ENCODE results near the gene SLC30A4. TPM values are rescaled to one million over a fixed set of nuclear protein-coding genes. Genes with fewer than 3 reads are reported as not detected.

Gene SLC30A4
- total and polyA plus RNA-seq, 8 donors = 0.76 to 12.9 (median 2.4) TPM

GRCh38 chr15:45441036-45441435, 81.5 kb downstream of the SLC30A4 start:
- no peaks in the 10 kb centered on the region for H3K36me3 ChIP-seq

DNA sequence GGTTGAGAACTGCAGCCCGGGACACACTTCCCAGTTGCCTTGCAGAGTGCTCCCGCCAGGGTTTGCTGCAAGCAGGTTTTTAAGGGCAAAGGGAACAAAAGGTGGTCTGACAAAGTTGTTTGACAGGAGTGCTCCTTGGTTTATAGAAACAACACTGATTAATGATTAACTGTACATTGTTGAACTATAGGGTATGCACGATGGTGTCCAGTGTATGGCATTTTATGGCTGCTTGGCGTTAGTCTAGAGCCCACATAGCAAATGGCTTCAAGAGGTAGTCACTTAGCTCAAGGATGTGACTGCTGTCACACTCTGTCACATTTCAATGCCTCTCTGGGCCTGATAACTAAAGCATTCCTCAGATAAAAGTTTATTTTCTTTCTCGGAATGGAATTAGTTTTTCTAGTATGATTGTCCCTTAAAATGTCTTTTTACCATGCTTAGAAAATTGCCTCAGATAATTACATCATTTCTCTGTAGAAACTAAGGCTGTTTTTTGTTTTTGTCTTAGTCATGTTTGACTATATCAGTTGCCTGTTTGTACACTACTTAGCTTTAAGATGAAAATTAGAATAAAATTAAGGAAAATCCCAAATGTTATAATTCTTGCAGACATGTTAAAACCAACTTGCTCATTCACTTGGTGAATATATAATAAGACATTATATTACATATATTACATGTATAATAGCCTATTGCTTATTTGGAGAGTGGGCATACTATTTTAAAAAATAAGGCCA, 82.9 kb downstream of the SLC30A4 start:
- peak in 1 of 2 donors; percentile 73 for DNase-seq
- no peak overlapping the region for H3K4me3 ChIP-seq
- H3K4me1 ChIP-seq = peaks cover 1 to 24% (median 15%) of the 10 kb centered on the region in 4 donors
- TF ChIP-seq POLR2A (IDR thresholded peaks at IDR 0.05) (no peak), POLR2AphosphoS5 (IDR thresholded peaks at IDR 0.05) (no peak)
- WGBS, 5 donors = 25 to 53% (median 34%) methylated on average over 5 of the region's 5 CpGs
- no peaks in the 10 kb centered on the region for H3K27me3 ChIP-seq
- H3K36me3 ChIP-seq = no peaks in the 10 kb centered on the region
- intact Hi-C loops (cut with DNase I; ENCODE audit: low total_unique reads) = no loop called here
- no peaks in the 10 kb centered on the region for H3K9me3 ChIP-seq
- peak overlapping the region in 1 of 5 donors; percentile 14 for H3K27ac ChIP-seq

More at GRCh38 chr15:45441036-45441435, 81.5 kb downstream of the SLC30A4 start:
- Histone ChIP-seq H3K4me3 (no peak overlapping the region), H3K9me3 (no peaks in the 10 kb centered on the region), H3K27me3 (no peaks in the 10 kb centered on the region), H3K27ac (no peak overlapping the region), H3K4me1 (peaks cover 7 to 30% (median 23%) of the 10 kb centered on the region in 4 donors)
- DNase-seq = no peak
- intact Hi-C loops (cut with DNase I; ENCODE audit: low total_unique reads) = no loop called here
- no peak for TF ChIP-seq POLR2A (IDR thresholded peaks at IDR 0.05)
- TF ChIP-seq EP300 (IDR thresholded peaks at IDR 0.05) = no peak
- no peak for TF ChIP-seq POLR2AphosphoS5 (IDR thresholded peaks at IDR 0.05)
- TF ChIP-seq, protein P1, sequence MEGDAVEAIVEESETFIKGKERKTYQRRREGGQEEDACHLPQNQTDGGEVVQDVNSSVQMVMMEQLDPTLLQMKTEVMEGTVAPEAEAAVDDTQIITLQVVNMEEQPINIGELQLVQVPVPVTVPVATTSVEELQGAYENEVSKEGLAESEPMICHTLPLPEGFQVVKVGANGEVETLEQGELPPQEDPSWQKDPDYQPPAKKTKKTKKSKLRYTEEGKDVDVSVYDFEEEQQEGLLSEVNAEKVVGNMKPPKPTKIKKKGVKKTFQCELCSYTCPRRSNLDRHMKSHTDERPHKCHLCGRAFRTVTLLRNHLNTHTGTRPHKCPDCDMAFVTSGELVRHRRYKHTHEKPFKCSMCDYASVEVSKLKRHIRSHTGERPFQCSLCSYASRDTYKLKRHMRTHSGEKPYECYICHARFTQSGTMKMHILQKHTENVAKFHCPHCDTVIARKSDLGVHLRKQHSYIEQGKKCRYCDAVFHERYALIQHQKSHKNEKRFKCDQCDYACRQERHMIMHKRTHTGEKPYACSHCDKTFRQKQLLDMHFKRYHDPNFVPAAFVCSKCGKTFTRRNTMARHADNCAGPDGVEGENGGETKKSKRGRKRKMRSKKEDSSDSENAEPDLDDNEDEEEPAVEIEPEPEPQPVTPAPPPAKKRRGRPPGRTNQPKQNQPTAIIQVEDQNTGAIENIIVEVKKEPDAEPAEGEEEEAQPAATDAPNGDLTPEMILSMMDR (IDR thresholded peaks at IDR 0.05) = no peak

- Histone ChIP-seq H3K9me3 (no peaks in the 10 kb centered on the region), H3K27ac (no peak overlapping the region), H3K36me3 (no peaks in the 10 kb centered on the region), H3K4me3 (no peak overlapping the region), H3K4me1 (peaks cover 0 to 26% (median 11%) of the 10 kb centered on the region in 4 donors), H3K27me3 (peaks cover 0 to 3% (median 0%) of the 10 kb centered on the region in 3 donors)
- no peak for DNase-seq
- TF ChIP-seq EP300 (IDR thresholded peaks at IDR 0.05) = no peak
- TF ChIP-seq, protein P1 (IDR thresholded peaks at IDR 0.05) = no peak
- TF ChIP-seq POLR2A (IDR thresholded peaks at IDR 0.05) = no peak
- TF ChIP-seq POLR2AphosphoS5 (IDR thresholded peaks at IDR 0.05) = no peak
- intact Hi-C loops (cut with DNase I; ENCODE audit: low total_unique reads) = no loop called here
- 54 to 64% (median 55%) methylated on average over 8 of the region's 8 CpGs for WGBS, 5 donors
Observed at GRCh38 chr15:45435124-45435903, 87.2 kb downstream of the SLC30A4 start.

- H3K4me1 ChIP-seq = peaks cover 0 to 29% (median 13%) of the 10 kb centered on the region in 4 donors
- H3K27me3 ChIP-seq = peaks cover 0 to 11% (median 0%) of the 10 kb centered on the region in 3 donors
- no peaks in the 10 kb centered on the region for H3K36me3 ChIP-seq
- DNase-seq = no peak
- H3K27ac ChIP-seq = no peak overlapping the region
- intact Hi-C loops (cut with DNase I; ENCODE audit: low total_unique reads) = no loop called here
- WGBS, 5 donors = 91 to 98% (median 95%) methylated on average over 2 of the region's 2 CpGs
- H3K9me3 ChIP-seq = no peaks in the 10 kb centered on the region
- no peak overlapping the region for H3K4me3 ChIP-seq
- TF ChIP-seq, protein P1 (IDR thresholded peaks at IDR 0.05) = no peak
- no peak for TF ChIP-seq POLR2AphosphoS5 (IDR thresholded peaks at IDR 0.05)
- TF ChIP-seq EP300 (IDR thresholded peaks at IDR 0.05) = no peak
- no peak for TF ChIP-seq POLR2A (IDR thresholded peaks at IDR 0.05)
Observed at GRCh38 chr15:45434078-45434567, 88.4 kb downstream of the SLC30A4 start.
